PFSK-1 (cell line): ENCODE results near the gene ECT2L.

Experiments
- FOXP2 ChIP-seq: optimal IDR thresholded peaks from 2 replicates; pipeline ENCODE3; 2011; ENCODE audit warnings: borderline replicate concordance, control low read depth, inconsistent platforms; ENCODE audit not compliant: insufficient read depth; ENCODE audit errors: extremely low read length, extremely low read depth
- POLR2AphosphoS5 ChIP-seq: IDR thresholded peaks from 2 replicates; pipeline ENCODE4 v1.6.1; 2012; ENCODE audit warnings: low read depth, mild to moderate bottlenecking, control low read depth, low read length, moderate library complexity
- SIN3A ChIP-seq: IDR thresholded peaks from 2 replicates; pipeline ENCODE4 v1.6.1; 2012; ENCODE audit warnings: mild to moderate bottlenecking, low read length, moderate library complexity, borderline replicate concordance; ENCODE audit not compliant: insufficient read depth
- TAF1 ChIP-seq: IDR thresholded peaks from 2 replicates; pipeline ENCODE4 v1.6.1; 2012; ENCODE audit warnings: low read length, control low read depth, borderline replicate concordance; ENCODE audit not compliant: insufficient read depth
- TF ChIP-seq, protein P1 (sequence below), 2 experiments: IDR thresholded peaks; 2 replicates each; pipeline versions ENCODE4 v1.6.1 to v1.8.0; 2011 to 2012; ENCODE audit warnings: low read depth in 2 of 2, low read length in 2 of 2, control low read depth in 1 of 2, inconsistent platforms in 1 of 2, mild to moderate bottlenecking in 1 of 2, moderate library complexity in 1 of 2; ENCODE audit not compliant: insufficient read depth in 1 of 2

ECT2L gene

DNA sequence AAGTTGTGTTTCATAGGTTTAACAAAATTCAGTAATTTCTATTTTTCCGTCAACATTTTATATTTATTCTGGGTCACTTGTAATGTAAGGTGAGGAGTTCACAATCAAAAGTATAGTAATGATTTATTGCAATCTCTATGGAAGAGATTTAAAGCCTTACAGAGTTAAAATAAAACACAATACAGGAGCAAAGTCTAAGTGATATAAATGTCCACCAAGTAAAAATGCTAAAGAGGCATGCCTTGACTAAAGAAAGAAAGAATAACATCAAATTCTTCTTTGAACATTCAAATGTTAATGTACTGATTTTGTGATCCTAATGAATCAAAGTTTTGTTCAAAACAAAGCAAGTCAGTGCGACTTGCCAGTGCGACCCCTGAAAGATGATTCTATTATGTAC lies 130.7 kb downstream of the ECT2L start:
- TF ChIP-seq TAF1, result no peak
- TF ChIP-seq POLR2AphosphoS5, result no peak
- TF ChIP-seq, protein P1, sequence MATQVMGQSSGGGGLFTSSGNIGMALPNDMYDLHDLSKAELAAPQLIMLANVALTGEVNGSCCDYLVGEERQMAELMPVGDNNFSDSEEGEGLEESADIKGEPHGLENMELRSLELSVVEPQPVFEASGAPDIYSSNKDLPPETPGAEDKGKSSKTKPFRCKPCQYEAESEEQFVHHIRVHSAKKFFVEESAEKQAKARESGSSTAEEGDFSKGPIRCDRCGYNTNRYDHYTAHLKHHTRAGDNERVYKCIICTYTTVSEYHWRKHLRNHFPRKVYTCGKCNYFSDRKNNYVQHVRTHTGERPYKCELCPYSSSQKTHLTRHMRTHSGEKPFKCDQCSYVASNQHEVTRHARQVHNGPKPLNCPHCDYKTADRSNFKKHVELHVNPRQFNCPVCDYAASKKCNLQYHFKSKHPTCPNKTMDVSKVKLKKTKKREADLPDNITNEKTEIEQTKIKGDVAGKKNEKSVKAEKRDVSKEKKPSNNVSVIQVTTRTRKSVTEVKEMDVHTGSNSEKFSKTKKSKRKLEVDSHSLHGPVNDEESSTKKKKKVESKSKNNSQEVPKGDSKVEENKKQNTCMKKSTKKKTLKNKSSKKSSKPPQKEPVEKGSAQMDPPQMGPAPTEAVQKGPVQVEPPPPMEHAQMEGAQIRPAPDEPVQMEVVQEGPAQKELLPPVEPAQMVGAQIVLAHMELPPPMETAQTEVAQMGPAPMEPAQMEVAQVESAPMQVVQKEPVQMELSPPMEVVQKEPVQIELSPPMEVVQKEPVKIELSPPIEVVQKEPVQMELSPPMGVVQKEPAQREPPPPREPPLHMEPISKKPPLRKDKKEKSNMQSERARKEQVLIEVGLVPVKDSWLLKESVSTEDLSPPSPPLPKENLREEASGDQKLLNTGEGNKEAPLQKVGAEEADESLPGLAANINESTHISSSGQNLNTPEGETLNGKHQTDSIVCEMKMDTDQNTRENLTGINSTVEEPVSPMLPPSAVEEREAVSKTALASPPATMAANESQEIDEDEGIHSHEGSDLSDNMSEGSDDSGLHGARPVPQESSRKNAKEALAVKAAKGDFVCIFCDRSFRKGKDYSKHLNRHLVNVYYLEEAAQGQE (IDR thresholded peaks at IDR 0.05; ENCODE audit: insufficient read depth in 1 of 2, low read depth in 2 of 2, low read length in 2 of 2), result no peak
- TF ChIP-seq SIN3A, result no peak
- no peak for TF ChIP-seq FOXP2

DNA sequence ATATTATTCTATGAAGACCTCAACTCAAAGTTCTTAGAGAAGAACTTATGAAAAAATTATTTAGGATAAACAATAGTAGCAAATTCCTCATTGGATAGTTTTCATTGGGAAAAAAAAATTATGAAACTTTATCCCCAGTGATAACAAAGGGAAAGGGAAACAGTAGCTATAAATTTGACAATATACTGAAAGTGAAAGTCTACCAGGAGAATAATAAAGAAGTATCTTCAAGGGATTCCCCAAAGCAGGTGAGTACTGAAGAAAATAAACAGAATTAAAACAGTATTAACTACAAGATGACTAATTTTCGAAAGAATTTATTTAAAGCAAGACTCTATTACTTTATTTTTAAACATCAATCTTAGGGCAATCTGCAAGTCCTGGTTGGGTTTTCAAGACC lies 135.8 kb downstream of the ECT2L start:
- TF ChIP-seq, protein P1 (IDR thresholded peaks at IDR 0.05; ENCODE audit: insufficient read depth in 1 of 2, low read depth in 2 of 2, low read length in 2 of 2), result no peak
- no peak for TF ChIP-seq SIN3A
- no peak for TF ChIP-seq POLR2AphosphoS5

DNA sequence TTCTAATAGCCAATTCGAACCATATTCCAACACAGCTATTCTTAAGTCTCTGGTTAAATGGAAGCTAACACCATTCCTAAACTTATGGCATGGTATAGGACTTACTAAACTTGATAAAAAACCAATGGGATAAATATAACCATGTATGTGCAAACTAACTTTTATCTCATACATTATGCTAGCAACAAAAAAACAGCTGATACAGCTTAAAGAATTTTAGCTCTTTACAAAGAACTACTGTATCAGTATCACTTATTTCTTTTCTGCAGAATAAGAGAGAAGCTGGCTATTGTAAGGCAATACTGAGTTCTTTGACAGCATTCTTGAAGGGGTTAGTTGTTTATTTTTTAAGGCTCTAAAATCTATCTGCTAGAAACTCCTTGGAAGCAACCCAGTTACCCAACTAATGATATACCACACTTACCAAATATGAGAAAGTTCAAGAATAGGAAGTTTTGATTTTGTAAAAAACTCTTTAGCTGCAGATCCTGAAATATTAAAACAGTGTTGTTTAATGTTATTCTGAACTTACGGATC lies 147.3 kb downstream of the ECT2L start:
- TF ChIP-seq TAF1 (no peak), POLR2AphosphoS5 (no peak), FOXP2 (no peak), SIN3A (no peak)
- TF ChIP-seq, protein P1 (IDR thresholded peaks at IDR 0.05; ENCODE audit: insufficient read depth in 1 of 2, low read depth in 2 of 2, low read length in 2 of 2), result no peak

DNA sequence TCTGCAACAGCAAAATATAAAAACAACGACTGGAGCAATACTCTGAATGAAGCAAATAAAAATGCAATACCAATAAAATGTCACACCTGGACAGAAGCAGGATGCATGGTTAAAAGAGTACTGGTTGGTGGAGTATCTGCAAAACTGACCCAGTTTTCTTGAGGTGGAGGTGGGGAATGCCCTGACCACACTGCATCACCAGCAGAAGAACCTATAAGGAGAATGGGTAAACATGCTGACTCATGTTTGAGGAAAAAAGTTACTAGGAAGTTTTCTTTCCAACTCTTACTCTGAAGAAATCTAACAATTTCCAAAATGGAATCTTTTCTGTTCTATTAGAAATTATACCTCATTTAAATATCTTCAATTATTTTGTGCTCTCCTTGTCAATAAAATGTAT lies 148.5 kb downstream of the ECT2L start:
- no peak for TF ChIP-seq POLR2AphosphoS5
- TF ChIP-seq, protein P1 (IDR thresholded peaks at IDR 0.05; ENCODE audit: insufficient read depth in 1 of 2, low read depth in 2 of 2, low read length in 2 of 2), result no peak
- no peak for TF ChIP-seq FOXP2

DNA sequence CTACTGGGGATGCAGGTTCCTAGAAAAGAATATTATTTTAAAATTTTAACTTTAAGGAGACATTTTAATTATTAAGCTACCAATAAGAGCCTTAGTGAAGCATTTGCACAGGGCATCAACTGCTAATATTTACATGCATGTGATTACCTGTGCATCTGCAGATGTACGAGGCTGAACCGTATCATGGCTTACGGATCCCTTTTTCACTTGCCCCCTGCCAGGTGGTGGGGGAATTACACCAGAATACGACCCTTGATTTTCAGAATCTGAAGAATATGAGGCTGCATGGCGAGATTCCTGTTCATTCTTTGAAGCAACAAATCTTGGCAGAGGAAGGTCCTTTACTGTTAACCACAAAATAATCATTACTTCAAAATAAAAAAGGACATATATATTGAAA lies 149.5 kb downstream of the ECT2L start:
- TF ChIP-seq, protein P1 (IDR thresholded peaks at IDR 0.05; ENCODE audit: insufficient read depth in 1 of 2, low read depth in 2 of 2, low read length in 2 of 2), result no peak
- TF ChIP-seq POLR2AphosphoS5, result no peak
- no peak for TF ChIP-seq SIN3A
- no peak for TF ChIP-seq TAF1
- no peak for TF ChIP-seq FOXP2
